Common myeloid progenitor, CD34-positive (primary cell): Measurements from ENCODE around the gene CDK2AP2.

Experiments
- CTCF ChIA-PET: fragments of 350-600 bp; sonication (Branson Sonifier 250); formaldehyde crosslinking; loops from one replicate; lab custom pipeline; 2021; ENCODE audit warnings: antibody characterized with exemption; lab: Charles Lee
- POLR2A ChIA-PET: fragments of 350-600 bp; sonication (Branson Sonifier 250); formaldehyde crosslinking; loops from one replicate; lab custom pipeline; 2021; ENCODE audit warnings: antibody characterized with exemption; lab: Charles Lee
- DNase-seq, 3 donors: peaks; one replicate each; pipeline versions ENCODE4 v3.0.0 to v3.0.0-alpha.2; 2013
- H3K27ac ChIP-seq, 2 experiments: 1 replicate in 1 of 2; 2 replicates in 1 of 2; pipeline ENCODE4 v1.7.0; 2013; ENCODE audit warnings: inconsistent platforms in 2 of 2, low read length in 2 of 2, mild to moderate bottlenecking in 2 of 2, low read depth in 1 of 2, moderate library complexity in 1 of 2; ENCODE audit not compliant: severe bottlenecking in 2 of 2, insufficient read depth in 1 of 2, poor library complexity in 1 of 2
- H3K27me3 ChIP-seq, 5 experiments: replicated peaks in 2 of 5; 1 replicate in 3 of 5; 2 replicates in 2 of 5; pipeline versions ENCODE4 v1.6.1 to v1.7.0; 2013; ENCODE audit warnings: low read length in 4 of 5, mild to moderate bottlenecking in 2 of 5, moderate library complexity in 2 of 5, inconsistent platforms in 1 of 5; ENCODE audit not compliant: insufficient read depth in 5 of 5, control insufficient read depth in 4 of 5
- H3K36me3 ChIP-seq, 4 experiments: 1 replicate in 2 of 4; 2 replicates in 2 of 4; pipeline versions ENCODE4 v1.6.1 to v1.7.0; 2013; ENCODE audit warnings: low read length in 3 of 4, control low read depth in 1 of 4, mild to moderate bottlenecking in 1 of 4; ENCODE audit not compliant: control insufficient read depth in 4 of 4, insufficient read depth in 4 of 4
- H3K4me1 ChIP-seq, 4 experiments: 1 replicate in 3 of 4; 2 replicates in 1 of 4; pipeline versions ENCODE4 v1.6.1 to v1.7.1; 2013; ENCODE audit warnings: low read length in 3 of 4, mild to moderate bottlenecking in 3 of 4, control low read depth in 1 of 4, inconsistent platforms in 1 of 4, moderate library complexity in 1 of 4; ENCODE audit not compliant: control insufficient read depth in 4 of 4, insufficient read depth in 4 of 4; ENCODE audit errors: control extremely low read depth in 1 of 4
- H3K4me3 ChIP-seq, 7 experiments: 1 replicate in 4 of 7; 2 replicates in 3 of 7; pipeline versions ENCODE4 v1.5.1 to v1.7.0; 2013; ENCODE audit warnings: mild to moderate bottlenecking in 7 of 7, low read length in 6 of 7, moderate library complexity in 6 of 7, inconsistent platforms in 2 of 7, low read depth in 2 of 7, control low read depth in 1 of 7; ENCODE audit not compliant: insufficient read depth in 4 of 7, control insufficient read depth in 1 of 7; ENCODE audit errors: extremely low read depth in 1 of 7
- H3K9me3 ChIP-seq, 5 experiments: 1 replicate in 4 of 5; 2 replicates in 1 of 5; pipeline versions ENCODE4 v1.6.1 to v1.7.1; 2013; ENCODE audit warnings: low read length in 4 of 5, mild to moderate bottlenecking in 2 of 5, inconsistent platforms in 1 of 5, low read depth in 1 of 5, moderate library complexity in 1 of 5; ENCODE audit not compliant: control insufficient read depth in 4 of 5, insufficient read depth in 2 of 5; ENCODE audit errors: control extremely low read depth in 1 of 5
- WGBS: methylation state at CpG from one replicate; pipeline ENCODE4 v1.1.5; 2013; ENCODE audit not compliant: insufficient coverage; 5-methylcytosine and 5-hydroxymethylcytosine counted together

CDK2AP2 gene

DNA sequence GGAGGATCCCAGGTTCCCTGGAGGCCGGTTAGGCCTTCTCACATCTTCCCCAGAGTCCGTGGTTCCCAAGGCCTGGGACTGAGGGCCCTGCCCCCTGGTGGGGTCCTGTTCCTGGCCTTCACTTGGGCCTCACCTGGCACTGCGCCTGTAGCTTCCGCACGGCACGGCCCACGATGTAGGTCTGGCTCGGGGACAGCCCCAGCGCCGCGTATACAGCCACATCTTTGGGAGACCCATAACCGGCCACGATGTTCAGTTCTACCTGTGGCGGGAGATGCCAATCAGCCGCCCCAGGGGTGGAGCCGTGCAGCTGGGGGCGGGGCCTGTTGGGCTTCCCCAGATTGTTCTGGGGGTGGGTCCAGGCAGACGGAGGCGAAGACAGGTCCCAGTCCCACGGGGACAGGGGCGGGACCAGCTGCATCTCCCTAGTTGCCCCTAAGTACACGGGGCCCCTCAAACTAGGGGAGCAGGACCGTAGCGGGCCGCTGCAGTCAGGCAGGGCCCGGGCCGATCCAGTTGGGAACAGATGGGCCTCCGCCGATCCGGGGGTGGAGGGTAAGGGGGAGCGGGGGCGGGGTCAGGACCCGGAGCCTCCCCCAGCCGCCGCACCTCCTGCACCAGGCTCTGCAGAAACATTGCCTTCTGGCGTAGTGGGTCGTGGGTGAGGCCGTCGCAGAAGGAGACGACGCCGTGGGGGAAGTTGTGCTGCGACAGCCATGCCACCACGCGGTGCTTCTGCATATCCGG is 15.0 kb downstream of the CDK2AP2 start:
- no peak overlapping the region for H3K4me3 ChIP-seq
- ChIA-PET POLR2A (interaction anchor here (1.4 kb wide), 1 partner anchor 13 kb away, joined by 4 read pairs; the partner anchor contains the start of gene PITPNM1), CTCF (interaction anchor here (1.3 kb wide), 1 partner anchor 112 kb away, joined by 3 read pairs; no protein-coding TSS in a partner anchor)
- 91% methylated on average over 33 of the region's 46 CpGs for WGBS
- no peak overlapping the region for H3K27ac ChIP-seq
- no peaks in the 10 kb centered on the region for H3K4me1 ChIP-seq
- H3K27me3 ChIP-seq = no peaks in the 10 kb centered on the region
- H3K9me3 ChIP-seq = no peaks in the 10 kb centered on the region
- peaks cover 4 to 75% (median 43%) of the 10 kb centered on the region in 4 experiments for H3K36me3 ChIP-seq
- DNase-seq = no peak

GRCh38 chr11:67492069-67492727 is 15.8 kb downstream of the CDK2AP2 start:
- Histone ChIP-seq H3K27me3 (no peaks in the 10 kb centered on the region), H3K9me3 (no peaks in the 10 kb centered on the region), H3K27ac (no peak overlapping the region), H3K4me3 (no peak overlapping the region), H3K36me3 (peaks cover 3 to 80% (median 47%) of the 10 kb centered on the region in 4 experiments), H3K4me1 (no peaks in the 10 kb centered on the region)
- DNase-seq = no peak
- CTCF ChIA-PET = interaction anchor here (1.3 kb wide), 1 partner anchor 112 kb away, joined by 3 read pairs; no protein-coding TSS in a partner anchor
- POLR2A ChIA-PET = interaction anchor here (1.4 kb wide), 1 partner anchor 13 kb away, joined by 4 read pairs; the partner anchor contains the start of gene PITPNM1
- whole genome bisulfite sequencing = 95% methylated on average over 15 of the region's 19 CpGs

- ChIA-PET POLR2A (interaction anchor here (0.6 to 1.4 kb wide), 2 partner anchors 14 to 147 kb away, joined by 3 to 4 read pairs; partner anchors contain the start of gene PITPNM1), CTCF (interaction anchor here (0.9 to 1.4 kb wide), 3 partner anchors 14 to 100 kb away, joined by 3 read pairs; partner anchors contain the start of genes PITPNM1 and RAD9A)
- peaks cover 3 to 83% (median 49%) of the 10 kb centered on the region in 4 experiments for H3K36me3 ChIP-seq
- 91% methylated on average over 16 of the region's 24 CpGs for whole genome bisulfite sequencing
- peaks cover 0 to 2% (median 0%) of the 10 kb centered on the region in 4 experiments for H3K4me1 ChIP-seq
- no peak overlapping the region for H3K27ac ChIP-seq
- H3K4me3 ChIP-seq = no peak overlapping the region
- no peaks in the 10 kb centered on the region for H3K9me3 ChIP-seq
- no peak for DNase-seq
- no peaks in the 10 kb centered on the region for H3K27me3 ChIP-seq
These were observed 16.5 kb downstream of the CDK2AP2 start for GRCh38 chr11:67491276-67492068.

- no peak for DNase-seq
- Histone ChIP-seq H3K27me3 (no peaks in the 10 kb centered on the region), H3K9me3 (no peaks in the 10 kb centered on the region), H3K4me1 (peaks cover 0 to 9% (median 6%) of the 10 kb centered on the region in 4 experiments), H3K4me3 (no peak overlapping the region), H3K36me3 (peaks cover 3 to 78% (median 47%) of the 10 kb centered on the region in 4 experiments), H3K27ac (no peak overlapping the region)
- CTCF ChIA-PET = interaction anchor here (0.9 to 1.4 kb wide), 3 partner anchors 15 to 99 kb away, joined by 3 read pairs; partner anchors contain the start of genes PITPNM1 and RAD9A
- POLR2A ChIA-PET = no interaction called here
- WGBS = 98% methylated on average over 13 of the region's 15 CpGs
These were observed 17.3 kb downstream of the CDK2AP2 start for GRCh38 chr11:67490727-67491065.

DNA sequence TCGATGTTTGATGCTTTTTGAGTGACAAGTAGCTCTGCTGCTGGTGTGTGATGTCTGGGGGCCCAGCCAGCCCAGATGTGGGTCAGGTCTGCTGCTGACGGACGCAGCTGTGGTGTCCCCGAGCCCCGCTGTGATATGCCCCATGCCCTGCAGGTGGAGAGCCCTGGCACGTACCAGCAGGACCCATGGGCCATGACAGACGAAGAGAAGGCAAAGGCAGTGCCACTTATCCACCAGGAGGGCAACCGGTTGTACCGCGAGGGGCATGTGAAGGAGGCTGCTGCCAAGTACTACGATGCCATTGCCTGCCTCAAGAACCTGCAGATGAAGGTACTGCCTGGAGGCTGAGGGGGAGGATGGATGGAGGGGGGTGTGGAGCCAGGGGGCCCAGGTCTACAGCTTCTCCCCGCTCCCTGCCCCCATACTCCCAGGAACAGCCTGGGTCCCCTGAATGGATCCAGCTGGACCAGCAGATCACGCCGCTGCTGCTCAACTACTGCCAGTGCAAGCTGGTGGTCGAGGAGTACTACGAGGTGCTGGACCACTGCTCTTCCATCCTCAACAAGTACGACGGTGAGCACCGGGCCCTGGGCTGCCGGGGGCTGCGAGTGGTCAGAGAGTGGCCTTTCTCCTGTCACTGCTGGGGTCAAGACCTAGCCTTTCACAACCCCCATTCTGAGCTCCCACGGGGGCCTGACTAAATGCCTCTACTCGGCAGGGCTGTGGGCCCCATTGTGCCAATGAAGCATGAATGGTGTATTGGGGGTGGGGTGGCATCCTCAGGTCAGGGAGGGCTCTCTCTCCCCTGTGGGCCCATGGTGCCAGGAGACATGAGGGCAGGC is 17.9 kb downstream of the CDK2AP2 start:
- H3K27ac ChIP-seq = no peak overlapping the region
- peaks cover 0 to 11% (median 9%) of the 10 kb centered on the region in 4 experiments for H3K4me1 ChIP-seq
- no peak for DNase-seq
- no peaks in the 10 kb centered on the region for H3K27me3 ChIP-seq
- ChIA-PET POLR2A (interaction anchor here (1.2 kb wide), 1 partner anchor 61 kb away, joined by 3 read pairs; no protein-coding TSS in a partner anchor), CTCF (interaction anchor here (0.9 to 1.4 kb wide), 3 partner anchors 15 to 98 kb away, joined by 3 read pairs; partner anchors contain the start of genes PITPNM1 and RAD9A)
- WGBS = 98% methylated on average over 16 of the region's 23 CpGs
- peaks cover 3 to 73% (median 47%) of the 10 kb centered on the region in 4 experiments for H3K36me3 ChIP-seq
- H3K9me3 ChIP-seq = no peaks in the 10 kb centered on the region
- no peak overlapping the region for H3K4me3 ChIP-seq
